GM21619 (cell line): Measurements from ENCODE around the gene PRDM4.
"Not testable (repeated sequence)": the region's sequence is repeated elsewhere in the genome, so short reads cannot be mapped to it uniquely, and the experiment has no call there.

Source experiments
- ATAC-seq: cut with Tn5 transposase; IDR thresholded peaks from one replicate; pipeline ENCODE4 v1.9.1; 2021; ENCODE audit not compliant: unreplicated experiment

Gene PRDM4

GRCh38 chr12:107775093-107775721 lies 14.3 kb upstream of the PRDM4 start:
- ATAC-seq, result no peak

DNA sequence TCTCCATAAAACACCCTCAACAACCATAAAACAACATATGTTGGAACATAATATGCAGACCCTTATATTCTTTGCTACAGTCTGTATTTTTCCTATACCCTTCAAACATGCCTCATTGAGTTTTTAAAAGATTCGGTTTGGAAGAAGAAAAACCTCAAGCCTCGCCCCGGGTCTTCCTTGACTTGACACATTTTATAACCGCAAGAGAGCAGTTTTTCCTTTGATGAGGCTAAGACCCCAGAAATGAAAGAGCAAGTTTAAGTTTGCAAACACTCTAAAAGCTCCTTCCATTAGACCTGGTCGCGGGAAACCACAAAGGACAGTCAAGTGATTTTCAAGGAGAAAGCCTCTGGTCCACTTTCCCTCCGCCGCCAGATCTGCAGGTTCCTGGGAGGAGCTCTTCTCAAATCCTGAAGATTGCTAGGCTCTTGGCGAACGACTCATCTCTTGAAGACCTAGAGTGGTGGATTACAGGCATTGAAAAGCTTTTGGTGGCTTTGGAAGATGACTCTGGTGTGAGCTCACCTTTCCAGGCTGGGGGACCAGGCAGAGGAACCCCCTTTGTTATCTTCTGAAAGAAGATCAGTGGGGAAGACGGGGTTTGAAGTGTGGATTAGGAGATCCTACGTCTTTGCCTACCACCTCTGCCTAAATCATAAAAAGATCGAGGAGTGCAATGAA lies 13.6 kb upstream of the PRDM4 start, which contains the start of gene ASCL4:
Gene ASCL4 (plus strand): TSS at position 356 of the 681 bp plus-strand sequence. CDS start 515 bp downstream, outside the sequence.
- no peak for ATAC-seq

GRCh38 chr12:107767466-107767865 lies 6.5 kb upstream of the PRDM4 start:
- no peak for ATAC-seq

- no peak for ATAC-seq
Measured at GRCh38 chr12:107765316-107765715, 4.4 kb upstream of the PRDM4 start.

DNA sequence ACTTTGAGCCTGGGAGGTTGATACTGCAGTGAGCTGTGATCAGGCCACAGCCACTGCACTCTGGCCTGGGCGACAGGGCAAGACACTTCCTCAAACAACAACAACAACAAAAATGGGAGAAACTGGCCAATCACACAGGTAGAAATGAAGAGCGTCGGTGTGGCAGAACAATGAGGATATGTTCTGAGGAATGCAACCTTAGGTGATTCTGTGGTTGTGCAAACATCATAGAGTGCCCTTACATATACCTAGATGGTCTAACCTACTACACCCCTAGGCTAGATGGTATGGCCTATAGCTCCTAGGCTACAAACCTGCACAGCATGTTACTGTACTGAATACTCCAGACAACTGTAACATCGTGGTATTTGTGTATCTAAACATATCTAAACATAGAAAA lies 3.7 kb upstream of the PRDM4 start:
- no peak for ATAC-seq

DNA sequence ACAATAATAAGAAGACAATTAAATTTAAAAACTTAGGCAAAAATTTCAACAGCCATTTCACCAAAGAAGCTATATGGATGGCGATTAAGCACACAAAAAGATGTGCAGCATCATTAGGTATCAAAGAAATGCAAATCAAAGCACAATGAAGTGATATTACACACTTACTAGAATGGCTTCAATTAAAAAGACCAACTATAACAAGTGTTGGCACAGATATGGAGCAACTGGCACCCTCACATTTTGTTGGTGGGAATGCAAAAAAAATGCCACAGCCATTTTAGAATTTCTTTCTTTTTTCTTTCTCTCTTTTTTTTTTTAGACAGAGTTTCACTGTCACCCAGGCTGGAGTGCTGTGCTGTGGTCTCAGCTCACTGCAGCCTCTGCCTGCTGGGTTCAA lies 1.9 kb upstream of the PRDM4 start:
- ATAC-seq, result no peak

DNA sequence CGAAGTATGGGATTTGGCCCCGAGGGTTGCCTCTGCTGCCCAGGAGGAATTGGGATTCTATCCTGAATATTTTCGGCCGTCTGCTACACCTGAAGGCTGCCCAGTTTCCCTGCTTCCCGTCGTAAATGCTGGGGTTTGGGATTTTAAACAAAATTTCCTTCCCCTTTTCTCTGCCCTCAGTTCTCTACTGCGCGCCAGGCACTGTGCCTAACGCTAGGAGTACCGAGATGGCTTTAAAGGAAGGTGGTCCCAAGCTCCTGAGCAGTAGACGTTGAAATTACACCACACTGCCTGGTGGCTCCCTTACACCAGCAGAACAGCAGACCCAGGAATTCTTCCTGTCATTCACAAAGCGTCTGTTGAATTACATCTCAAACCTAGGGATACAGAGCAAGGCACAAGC lies 566 bp upstream of the PRDM4 start:
- ATAC-seq, result no peak

GRCh38 chr12:107760207-107760808 lies 629 bp downstream of the PRDM4 start:
- peak; percentile 22 for ATAC-seq

DNA sequence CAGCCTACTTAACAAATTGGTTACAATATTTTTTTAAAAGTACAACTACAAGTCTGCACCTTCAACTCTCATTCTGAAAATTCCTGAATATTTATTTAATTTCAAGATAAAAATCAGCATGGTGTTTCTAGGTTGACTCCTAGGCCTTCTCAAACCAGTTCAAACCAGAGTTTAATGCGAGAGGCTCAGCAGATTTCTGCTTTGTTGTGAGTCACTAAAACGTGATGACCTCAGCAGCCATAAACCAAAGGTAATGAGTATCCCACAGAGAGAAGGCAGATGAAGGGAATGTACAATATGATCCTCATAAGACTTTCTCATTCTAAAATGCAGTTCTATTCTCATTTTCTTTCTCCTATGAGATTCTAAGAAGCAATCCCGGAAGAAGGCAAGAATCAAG lies 1.5 kb downstream of the PRDM4 start:
- ATAC-seq, result no peak

DNA sequence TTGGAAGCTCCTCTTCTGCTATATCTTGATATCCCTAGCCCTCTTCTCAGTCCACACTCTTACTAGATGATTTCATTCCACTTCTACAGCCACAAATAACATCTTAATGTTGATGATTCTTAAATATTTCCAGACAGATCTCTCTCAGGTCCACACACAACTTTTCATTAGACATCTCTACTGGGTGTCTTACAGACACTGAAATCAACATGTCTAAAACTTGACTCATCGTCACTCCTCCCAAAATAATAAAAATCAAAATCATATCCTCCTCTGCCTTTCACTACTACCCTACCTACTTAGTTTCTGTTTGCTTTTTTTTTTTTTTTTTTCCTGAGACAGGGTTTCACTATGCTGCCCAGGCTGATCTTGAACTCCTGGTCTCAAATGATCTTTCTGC lies 11.9 kb downstream of the PRDM4 start:
- ATAC-seq, result no peak

DNA sequence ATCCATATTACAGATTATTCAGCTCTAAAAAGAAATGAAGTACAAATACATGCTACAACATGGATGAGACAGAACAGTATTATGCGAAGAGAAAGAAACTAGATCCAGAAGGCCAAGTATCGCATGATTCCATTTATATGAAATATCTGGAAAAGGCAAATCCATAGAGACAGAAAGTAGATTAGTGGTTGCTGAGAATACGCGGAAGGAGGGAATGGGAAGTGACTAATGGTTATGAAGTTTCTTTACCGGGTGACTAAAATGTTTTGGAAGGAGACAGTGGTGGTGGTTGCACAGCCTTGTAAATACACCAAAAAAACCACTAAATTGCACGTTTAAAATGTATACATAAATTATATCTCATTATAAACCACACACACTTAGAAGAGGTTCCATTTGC lies 12.5 kb downstream of the PRDM4 start:
- ATAC-seq, result no peak

DNA sequence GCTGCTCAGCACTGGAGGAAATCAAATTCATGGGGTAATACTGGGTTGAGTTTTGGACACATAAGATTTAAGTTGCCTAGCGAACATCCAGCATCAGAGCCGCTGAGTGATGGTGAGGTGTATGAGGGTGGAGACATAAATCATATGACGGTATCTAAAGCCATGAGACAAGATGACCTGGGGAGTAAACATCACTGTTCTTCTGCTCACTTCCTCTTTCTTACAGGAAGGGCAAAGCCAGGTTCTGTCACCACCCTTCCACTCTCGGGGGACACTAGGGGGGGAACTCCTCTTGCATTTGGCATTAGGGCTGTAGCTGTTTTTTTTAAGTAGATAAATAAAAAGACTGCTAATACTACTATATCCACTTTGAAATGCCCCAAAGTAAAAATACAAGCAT lies 24.0 kb downstream of the PRDM4 start:
- ATAC-seq, result peak; percentile 95

- no peak for ATAC-seq
Measured at GRCh38 chr12:107735763-107736162, 25.2 kb downstream of the PRDM4 start.

DNA sequence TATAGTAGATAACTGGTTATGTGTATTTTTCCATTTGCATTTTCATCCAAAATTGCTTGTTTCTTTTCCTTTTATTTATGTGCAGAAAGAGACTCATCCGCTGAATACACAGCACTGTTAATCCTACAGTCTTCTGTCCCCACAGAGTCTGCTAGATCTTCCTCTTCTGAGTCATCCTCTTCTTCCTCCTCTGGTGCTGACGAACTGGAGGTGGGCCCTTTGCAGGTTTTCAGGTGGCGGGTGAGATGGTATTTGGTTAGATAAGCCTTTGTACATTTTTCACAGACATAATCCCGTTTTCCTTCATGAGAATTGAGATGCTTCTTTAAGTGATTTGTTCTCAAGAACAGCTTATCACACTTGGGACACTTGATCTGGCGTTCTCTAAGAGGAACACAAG lies 26.8 kb downstream of the PRDM4 start:
- no peak for ATAC-seq

GRCh38 chr12:107732365-107732764 lies 28.6 kb downstream of the PRDM4 start:
- no peak for ATAC-seq

DNA sequence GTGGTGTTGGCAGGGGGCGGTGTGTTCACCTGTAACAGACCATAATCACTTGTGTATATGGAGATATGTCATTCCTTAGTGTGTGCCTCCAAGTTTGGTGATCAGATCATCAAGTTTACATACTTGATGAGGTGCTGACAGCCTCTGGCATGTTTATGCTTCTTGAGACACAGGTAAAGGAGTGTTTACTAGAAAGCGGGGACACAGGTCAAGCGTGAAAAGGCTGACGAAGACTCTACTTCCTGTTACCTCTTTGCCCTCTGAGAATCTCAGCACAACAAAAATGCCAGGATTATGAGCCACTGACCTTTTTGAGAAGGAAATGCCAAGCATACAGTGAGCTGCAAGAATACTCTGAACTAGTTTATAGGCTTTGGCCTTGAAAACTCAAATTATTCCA lies 29.6 kb downstream of the PRDM4 start:
- ATAC-seq, result peak; percentile 48

GRCh38 chr12:107730618-107731341 lies 30.2 kb downstream of the PRDM4 start:
- no peak for ATAC-seq

DNA sequence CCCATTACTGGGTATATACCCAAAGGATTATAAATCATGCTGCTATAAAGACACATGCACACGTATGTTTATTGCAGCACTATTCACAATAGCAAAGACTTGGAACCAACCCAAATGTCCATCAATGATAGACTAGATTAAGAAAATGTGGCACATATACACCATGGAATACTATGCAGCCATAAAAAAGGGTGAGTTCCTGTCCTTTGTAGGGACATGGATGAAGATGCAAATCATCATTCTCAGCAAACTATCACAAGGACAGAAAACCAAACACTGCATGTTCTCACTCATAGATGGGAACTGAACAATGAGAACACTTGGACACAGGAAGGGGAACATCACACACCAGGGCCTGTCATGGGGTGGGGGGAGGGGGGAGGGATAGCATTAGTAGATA lies 33.2 kb downstream of the PRDM4 start:
- not testable (repeated sequence) for ATAC-seq

- ATAC-seq, result not testable (repeated sequence)
Measured at GRCh38 chr12:107727327-107727726, 33.6 kb downstream of the PRDM4 start.

DNA sequence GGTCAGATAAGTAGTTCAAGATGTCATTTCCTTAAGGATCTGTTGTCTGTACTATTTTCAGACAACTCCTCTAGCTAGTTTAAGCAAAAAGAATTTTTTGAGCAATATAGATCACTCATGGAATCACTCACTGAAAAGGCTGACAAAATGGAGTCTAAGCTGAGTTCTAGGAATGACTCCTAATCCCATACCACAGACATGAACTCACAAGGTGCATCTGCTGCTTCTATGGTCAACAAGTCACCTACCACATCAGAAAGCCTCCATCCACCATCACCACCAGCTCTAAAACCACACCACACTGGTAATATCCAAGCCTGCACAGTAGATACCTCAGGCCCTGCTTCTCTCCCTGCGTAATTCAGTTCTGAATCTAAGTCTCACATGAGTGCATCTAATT lies 42.3 kb downstream of the PRDM4 start:
- ATAC-seq, result no peak

- ATAC-seq, result no peak
Measured at GRCh38 chr12:107715780-107716179, 45.2 kb downstream of the PRDM4 start.

- not testable (repeated sequence) for ATAC-seq
Measured at GRCh38 chr12:107705522-107705921, 55.4 kb downstream of the PRDM4 start.
